ENCODE data around the gene MCF2L.
"Not testable (repeated sequence)": the region's sequence is repeated elsewhere in the genome, so short reads cannot be mapped to it uniquely, and the experiment has no call there.

The MCF2L gene, protein sequence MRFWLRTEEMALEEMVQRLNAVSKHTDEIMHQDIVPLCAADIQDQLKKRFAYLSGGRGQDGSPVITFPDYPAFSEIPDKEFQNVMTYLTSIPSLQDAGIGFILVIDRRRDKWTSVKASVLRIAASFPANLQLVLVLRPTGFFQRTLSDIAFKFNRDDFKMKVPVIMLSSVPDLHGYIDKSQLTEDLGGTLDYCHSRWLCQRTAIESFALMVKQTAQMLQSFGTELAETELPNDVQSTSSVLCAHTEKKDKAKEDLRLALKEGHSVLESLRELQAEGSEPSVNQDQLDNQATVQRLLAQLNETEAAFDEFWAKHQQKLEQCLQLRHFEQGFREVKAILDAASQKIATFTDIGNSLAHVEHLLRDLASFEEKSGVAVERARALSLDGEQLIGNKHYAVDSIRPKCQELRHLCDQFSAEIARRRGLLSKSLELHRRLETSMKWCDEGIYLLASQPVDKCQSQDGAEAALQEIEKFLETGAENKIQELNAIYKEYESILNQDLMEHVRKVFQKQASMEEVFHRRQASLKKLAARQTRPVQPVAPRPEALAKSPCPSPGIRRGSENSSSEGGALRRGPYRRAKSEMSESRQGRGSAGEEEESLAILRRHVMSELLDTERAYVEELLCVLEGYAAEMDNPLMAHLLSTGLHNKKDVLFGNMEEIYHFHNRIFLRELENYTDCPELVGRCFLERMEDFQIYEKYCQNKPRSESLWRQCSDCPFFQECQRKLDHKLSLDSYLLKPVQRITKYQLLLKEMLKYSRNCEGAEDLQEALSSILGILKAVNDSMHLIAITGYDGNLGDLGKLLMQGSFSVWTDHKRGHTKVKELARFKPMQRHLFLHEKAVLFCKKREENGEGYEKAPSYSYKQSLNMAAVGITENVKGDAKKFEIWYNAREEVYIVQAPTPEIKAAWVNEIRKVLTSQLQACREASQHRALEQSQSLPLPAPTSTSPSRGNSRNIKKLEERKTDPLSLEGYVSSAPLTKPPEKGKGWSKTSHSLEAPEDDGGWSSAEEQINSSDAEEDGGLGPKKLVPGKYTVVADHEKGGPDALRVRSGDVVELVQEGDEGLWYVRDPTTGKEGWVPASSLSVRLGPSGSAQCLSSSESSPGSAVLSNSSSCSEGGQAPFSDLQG

DNA sequence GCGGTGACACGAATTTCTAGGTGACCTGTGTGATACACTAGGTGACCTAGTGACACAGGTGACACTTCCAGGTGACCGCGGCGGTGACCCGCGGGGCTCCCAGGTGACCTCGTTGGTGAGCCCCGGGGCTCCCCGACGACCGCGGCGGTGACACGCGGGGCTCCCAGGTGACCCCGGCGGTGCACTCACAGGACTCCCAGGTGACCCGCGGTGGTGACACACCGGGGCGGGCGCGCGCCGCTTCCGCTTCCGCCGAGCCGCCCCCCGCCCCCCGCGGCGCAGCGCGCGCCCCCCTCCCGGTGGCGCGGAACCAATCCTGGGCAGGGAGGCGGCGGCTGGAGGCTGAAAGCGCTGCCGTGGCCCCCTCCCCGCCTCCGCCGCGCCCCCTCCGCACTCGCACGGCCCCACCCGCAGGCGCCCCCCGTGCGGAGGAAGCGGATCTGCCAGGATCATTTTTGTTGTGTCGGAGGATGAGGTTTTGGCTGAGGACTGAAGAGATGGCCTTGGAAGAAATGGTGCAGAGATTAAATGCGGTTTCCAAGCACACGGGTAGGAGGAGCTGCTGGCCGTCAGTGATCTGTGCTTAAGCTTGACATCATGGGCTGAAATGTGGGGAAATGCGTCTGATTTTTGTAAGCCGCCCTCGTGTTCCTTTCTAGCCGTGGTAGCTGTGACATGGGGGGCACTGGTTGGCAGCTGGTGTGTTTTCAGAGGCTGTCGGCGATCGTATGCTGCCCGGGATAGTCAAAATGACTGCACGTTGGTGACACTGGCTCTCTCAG lies at the start of gene MCF2L:
Gene MCF2L (plus strand): TSS at position 305 of the 782 bp plus-strand sequence. CDS start 166 bp downstream, at position 471.
- DNase-seq, result peak; percentile 51 to 66

DNA sequence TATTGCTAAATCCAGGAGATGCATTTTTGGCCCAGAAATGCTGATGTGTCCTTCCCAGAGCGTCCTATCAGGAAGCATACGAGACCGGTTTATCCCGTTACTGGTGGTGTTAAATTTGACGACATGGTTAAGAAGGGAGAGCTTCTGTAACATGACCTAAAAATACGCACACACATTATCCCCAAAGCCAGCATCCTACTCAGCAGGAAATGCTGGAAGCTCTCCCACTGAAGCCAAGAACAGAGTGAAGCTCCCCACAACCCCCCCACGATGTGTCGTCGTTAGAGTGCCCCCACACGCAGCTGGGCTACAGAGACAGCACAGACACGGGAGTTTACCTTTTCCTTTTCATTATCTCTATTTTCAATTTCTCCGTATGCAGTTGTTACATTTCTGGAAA lies 45.1 kb upstream of the MCF2L start:
- no peak for DNase-seq

DNA sequence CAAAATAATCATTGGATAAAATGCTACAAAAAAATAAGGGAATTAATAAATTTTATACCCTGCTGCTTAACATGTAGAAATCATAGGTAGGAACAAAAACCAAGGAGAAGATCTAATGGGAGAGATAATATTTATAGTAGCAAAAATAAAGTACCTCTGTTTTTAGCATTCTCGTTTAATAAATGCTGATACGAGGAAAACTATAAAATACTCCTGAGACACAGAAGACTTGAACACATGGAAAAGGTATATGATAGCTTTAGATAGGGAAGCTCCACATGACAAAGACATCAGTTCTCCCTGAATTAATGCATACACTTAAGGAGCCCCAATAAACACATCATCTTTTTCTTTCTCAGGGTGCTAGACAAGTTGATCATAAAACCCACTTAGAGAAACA lies 44.6 kb upstream of the MCF2L start:
- DNase-seq, result no peak

DNA sequence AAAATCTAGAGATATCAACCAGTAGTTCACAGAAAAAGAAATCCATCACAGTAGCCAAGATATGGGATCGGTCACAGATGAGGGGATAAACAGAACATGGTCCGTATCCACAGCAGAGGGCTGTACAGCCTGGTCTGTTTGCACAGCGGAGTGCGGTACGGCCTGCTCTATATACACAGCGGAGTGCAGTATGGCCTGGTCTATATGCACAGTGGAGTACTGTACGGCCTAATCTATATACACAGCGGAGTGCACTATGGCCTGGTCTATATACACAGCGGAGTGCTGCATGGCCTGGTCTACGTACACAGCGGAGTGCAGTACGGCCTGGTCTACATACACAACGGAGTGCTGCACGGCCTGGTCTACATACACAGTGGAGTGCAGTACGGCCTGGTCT lies 43.0 kb upstream of the MCF2L start:
- DNase-seq, result no peak

DNA sequence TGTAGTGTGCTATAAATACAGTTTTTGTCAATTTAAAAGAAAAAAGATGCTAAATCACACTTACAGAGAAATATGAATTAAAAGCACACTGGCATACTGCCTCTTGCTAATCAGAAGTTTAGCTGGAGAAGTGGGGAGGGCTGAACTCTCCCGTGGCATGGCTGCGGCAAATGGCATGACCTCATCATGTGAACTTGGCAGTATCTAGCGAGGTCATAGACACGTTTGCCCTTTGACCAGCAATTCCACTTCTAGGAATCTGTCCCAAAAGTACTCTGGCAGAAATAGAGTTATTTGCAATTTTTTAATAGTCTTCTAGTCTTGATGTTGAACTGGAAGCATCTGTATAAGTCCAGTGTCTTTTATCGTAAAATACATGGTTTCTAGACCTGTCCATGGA lies 42.0 kb upstream of the MCF2L start:
- DNase-seq, result no peak

DNA sequence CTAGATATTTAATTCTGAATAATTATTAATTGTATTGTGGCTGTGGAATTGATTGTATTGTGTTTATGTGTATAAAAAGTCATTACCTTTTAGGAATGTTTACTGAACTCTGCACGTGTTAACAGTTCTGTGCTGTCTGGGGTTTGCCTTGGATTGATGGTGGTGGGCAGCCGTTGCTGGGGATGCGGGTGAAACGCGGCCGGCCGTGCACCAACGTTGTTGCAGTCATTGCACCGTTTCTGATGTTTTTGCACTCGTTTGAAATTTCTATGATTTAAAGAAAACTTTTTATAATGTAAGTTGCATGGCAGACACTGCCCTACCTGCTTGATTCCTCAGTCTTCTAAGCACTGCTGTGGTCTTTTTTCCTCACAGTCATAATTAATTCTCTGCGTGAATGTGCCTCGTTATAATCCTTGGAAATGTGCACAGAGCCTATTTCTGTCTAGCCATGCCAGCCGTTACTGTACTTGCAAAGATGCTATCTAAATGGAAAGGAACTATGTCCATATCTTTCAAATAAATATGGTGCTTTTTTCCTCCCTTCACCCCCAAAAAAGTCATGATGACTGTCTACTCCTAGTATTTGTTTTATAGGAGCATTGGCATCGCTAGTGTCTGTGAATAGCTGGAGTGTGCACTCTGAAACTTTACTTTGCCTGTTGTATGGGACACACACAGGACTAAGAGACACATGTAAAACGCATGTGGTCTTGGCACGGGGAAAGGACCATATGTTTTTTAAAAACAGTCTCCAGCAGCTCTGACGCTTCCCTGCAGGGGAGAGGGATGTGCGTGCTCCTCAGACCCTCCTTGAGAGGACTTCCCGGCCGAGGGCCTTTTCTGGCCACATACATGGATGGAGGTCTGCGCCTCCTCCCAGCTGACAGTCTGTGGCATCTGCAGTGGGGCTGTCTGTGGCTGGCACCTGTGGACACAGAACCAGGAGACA lies 40.7 kb upstream of the MCF2L start:
- no peak for DNase-seq

DNA sequence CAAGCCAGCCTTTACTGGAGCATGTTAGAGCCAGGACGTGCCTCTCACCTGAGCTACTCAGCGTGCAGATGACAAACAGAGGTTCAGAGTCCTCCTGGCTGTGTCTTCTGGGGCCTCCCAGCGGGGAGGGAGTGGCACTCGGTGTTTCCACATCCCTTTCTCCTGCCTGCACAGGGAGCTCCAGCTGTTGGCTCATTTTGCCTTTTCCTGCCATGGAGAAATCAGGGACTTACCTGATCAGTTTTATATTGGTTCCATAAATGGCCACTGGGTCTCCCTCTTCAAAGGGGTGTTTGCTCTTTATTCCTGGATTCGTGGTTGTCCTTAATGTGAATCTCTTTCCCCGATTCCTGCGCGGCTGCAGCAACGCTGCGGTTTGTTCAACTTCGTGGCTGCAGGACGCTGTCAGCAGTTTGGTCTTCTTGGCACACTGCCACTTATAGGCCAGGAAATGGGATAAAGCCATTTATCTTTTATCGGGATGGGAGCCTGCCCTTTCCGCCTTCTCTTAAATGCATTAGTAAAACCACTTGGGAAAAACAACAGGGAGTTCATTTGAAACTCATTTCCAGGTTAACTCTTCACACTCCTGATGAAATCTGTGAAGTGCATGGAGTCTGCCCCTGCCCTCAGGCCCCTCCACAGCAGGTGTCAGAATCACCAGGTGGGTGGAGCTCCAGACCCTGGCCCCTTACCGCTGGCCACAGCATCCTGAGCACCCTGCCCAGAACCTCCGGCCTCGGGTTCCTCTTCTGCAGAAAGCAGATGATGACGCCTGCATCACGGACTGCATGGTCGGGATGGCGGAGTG lies 39.8 kb upstream of the MCF2L start:
- DNase-seq, result no peak

DNA sequence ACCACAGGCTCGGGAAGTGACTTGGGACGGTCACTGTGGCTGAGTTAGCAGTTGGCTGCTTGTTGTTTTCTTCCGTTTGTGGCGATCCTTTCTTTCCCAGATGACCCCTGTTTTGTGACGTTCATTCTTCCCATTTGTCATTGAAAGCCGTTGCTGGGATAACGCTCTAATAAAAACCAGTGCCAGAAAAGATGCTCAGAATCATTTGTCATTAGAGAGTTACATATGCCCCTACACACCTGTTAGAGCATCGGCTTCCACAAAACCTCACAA lies 39.3 kb upstream of the MCF2L start:
- no peak for DNase-seq

DNA sequence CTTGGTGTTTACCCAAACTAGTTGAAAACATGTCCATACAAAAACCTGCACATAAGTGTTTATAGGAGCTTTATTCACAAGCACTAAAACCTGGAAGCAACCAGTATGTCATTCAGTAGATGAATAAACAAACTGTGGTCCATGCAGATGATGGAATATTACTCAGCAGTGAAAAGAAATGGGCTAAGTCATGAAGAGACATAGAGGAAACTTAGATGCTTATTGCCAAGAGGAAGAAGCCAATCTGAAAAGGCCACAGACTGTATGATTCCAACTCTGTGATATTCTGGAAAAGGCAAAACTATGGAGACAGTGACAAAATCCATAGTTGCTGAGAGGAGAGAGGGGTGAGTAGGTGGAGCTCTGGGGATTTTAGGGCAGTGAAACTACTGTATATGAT lies 38.8 kb upstream of the MCF2L start:
- no peak for DNase-seq

DNA sequence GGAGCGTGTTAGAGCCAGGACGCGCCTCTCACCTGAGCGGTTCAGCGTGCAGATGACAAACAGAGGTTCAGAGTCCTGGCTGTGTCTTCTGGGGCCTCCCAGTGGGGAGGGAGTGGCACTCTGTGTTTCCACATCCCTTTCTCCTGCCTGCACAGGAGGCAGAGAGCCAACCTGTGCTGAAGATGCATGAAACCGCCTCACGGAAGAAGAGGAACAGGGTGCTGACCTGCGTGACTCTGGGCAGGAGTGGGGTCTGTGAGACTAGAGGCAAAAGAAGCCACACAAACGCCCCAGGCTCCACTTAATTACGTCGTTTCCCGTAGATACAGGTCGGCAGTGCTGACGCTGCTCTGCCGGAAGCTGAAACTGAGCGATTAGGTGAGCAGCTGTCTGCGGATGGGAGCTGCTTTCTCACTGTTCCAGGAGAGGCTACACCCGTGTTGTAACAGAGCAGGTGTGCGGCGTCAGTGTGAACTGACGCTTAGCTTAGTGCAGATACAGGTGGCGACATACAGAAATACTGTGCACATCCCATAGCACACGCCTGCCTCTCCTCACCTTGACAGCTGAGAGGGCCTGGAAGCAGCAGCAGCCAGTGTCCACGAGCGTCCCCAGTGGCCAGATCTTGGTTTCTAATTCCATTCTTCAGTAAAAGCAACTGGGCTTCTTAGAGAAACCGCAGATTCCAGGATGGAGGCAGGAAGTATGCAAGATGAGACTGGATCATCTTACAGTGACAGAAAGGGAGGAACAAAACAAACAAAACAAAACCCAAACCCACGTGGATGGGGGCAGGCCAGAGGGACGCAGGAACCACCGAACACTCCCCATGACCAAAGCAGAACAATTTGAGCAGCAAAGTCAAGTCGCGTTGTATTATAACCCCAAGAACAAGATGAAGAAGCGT lies 37.7 kb upstream of the MCF2L start:
- no peak for DNase-seq

DNA sequence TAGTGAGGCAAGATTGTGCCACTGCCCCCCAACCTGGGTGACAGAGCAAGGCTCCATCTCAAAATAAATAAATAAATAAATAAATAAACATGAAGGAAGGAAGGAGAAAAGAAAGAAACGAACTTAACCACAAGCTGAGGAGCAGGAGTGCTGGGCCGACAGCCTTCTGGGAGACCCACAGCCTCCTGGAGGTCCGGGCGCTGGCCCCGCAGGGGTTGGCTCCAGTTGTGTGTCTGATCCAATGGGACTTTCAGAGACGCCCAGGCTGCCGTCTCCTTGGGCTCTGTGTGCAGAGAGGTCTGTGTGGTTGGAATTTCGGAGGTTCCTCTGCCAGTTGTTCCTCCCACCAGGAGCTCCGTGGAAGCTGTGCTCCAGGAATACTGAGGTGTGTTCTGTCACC lies 36.0 kb upstream of the MCF2L start:
- DNase-seq, result no peak

DNA sequence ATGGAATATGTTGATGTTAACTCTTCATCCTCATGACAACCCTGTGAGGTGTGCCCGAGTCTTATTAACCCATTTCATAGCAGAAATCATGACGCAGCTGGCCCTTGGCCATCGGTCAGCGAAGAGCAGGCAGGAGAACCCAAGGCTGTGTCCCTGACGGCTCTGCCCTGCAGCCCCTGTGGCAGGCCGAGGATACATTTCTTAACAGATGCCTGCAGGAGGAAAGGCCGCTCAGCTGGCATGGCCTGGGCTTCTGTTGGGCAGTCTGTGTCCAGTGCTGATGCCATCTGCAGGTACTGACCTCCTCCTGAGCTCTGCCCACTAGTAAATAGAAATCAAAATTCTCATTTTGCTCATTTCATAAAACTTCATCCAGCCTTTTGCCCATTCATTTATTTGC lies 35.4 kb upstream of the MCF2L start:
- DNase-seq, result no peak

DNA sequence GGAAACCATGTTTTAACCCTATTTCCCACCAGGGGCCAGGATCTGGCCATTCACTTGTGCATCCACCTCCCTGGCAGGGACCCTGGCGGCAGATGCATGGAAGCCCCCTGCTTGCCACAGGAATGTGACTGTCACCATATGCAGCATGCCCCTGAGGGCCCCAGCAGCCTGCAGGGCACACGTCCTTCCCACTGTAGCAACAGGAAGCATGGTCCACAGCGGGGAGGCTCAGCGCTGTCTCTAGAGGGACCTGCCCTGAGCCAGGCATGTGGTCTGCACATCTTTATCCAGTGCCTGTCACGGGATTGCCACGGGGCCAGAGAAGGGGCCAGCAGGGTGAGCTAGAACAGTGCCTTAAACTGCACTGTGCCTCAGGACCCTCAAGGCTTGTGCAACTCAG lies 34.9 kb upstream of the MCF2L start:
- DNase-seq, result no peak

DNA sequence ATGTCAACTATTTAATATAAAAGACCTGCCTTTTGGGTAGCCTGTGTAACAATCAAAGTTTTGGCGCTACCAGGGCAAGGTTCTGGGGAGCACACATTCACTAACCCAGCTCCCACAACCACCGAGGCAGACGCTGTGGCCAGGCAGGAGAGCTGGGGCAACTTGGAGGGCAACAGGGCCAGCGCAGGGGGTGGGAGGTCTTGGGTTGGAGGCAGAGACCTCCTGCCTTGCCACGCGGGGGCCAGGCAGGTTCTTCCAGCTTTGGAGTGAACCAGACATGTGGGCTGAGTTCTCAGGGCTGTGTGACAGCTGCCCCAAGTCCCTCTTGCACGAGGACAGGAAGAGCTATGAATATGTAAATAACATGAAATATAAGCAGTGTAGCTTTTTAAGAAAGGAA lies 30.3 kb upstream of the MCF2L start:
- no peak for DNase-seq

DNA sequence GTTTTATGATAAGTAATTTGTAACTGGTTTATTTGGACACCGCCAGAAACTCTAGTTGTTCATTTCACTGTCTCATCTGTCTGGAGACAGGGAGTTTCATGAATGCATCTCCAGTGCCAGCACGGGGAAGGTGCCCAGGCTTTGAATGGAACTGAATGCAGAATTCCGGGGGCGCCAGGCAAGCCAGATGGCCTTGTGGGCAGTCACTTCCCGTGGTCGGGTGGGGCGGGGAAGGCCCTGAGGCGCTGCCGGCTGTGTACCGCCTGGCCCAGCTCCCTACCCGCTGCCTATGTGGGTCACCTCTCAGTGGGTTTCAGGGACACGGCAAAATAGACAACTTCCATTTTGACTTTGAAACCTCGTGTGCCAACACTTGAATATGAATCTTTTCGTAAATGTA lies 28.8 kb upstream of the MCF2L start:
- DNase-seq, result no peak

DNA sequence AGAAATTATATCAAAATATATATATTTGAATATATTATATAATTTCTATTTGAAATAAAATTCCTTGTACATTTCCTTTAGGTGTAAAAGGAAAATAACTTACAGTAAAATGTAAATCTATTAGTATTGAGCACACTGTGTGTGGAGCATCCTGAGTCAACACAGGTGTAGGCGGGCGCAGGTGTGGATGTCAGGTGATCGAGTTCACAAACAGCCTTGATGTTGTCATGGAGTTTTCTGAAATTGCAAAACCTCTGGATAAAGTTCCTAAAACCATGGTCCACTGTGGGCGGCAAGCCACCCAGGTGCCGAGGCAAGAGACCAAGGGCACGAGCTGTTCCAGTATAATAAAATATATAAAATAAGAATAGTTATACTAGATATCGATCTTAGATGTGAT lies 27.7 kb upstream of the MCF2L start:
- DNase-seq, result no peak

DNA sequence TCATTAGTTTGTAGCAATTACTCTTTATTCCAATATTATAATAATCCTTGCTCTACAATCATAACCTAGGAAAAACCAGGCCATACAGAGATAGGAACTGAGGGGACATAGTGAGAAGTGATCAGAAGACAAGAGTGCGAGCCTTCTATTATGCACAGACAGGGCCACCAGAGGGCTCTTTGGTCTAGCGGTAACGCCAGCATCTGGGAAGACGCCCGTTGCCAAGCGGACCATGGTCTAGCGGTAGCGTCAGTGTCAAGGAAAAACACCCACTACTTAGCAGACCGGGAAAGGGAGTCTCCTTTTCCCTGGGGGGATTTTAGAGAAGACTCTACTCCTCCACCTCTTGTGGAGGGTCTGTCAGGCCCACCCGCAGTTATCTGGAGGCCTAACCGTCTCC lies 27.2 kb upstream of the MCF2L start:
- not testable (repeated sequence) for DNase-seq

DNA sequence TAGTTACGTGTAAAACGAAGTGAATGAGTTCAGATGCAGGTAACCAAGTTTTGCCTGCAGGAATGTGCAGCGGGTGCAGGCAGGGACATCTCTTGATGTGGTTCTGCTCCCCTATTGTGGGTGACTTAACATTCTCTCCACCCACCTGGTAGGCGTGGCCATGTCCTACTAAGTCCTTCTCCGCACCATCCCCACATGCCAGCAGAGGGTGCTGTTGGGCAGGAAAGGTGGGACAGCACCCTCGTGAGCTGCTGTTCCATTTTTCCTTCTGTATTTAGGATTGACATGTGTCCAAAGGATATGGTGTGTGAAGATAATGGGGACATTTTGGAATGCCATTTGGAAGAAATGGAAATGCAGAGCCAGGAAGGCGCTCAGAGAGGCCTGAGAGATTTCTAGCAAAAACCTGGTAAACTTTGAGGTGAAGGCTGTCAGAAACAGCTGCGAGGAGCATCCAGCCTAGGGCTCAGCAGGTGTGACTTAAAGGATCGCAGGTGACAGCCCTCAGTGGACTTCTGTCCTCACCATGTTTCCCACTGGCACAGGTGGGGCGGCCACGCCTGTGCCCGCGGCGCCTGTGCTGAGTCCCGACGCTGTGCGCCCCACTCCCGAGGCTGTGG lies 26.2 kb upstream of the MCF2L start:
- peak; percentile 91 to 93 for DNase-seq
